ENCODE data around the gene ALDH3B1.

Gene ALDH3B1

GRCh38 chr11:68028802-68029545 is 18.8 kb downstream of the ALDH3B1 start:
- Histone ChIP-seq H3K9me3 (ENCODE audit: control insufficient read depth, insufficient read depth, low read depth, low read length) (no peaks in the 10 kb centered on the region), H3K36me3 (ENCODE audit: control insufficient read depth in 2 of 2, insufficient read depth in 1 of 2, low read length in 2 of 2) (peaks cover 0 to 40% of the 10 kb centered on the region in 2 experiments; a peak in 1 of 3 replicates), H3K27ac (ENCODE audit: extremely low read depth, low read depth, low read length) (peak overlapping the region; percentile 35; the same call in 1 of the 2 replicates), H3K4me1 (ENCODE audit: control insufficient read depth, insufficient read depth, low read length) (0 out of 2 replicates have a peak, but pooled peaks cover 2% of the 10 kb centered on the region), H3K4me3 (ENCODE audit: low read depth, low read length) (no peak overlapping the region)
- CTCF ChIA-PET: interaction anchor here (0.6 to 0.7 kb wide), 3 partner anchors 18 to 161 kb away, joined by 3 to 4 read pairs (median 3); no protein-coding TSS in a partner anchor
- POLR2A ChIA-PET: interaction anchor here (0.6 to 1.2 kb wide), 5 partner anchors 9 to 212 kb away, joined by 3 to 5 read pairs (median 4); no protein-coding TSS in a partner anchor
- peak; percentile 66 for TF ChIP-seq ZNF692 (tag by site-specific recombination; IDR thresholded peaks at IDR 0.05)
- no peak for TF ChIP-seq ZNF510 (tag by site-specific recombination; IDR thresholded peaks at IDR 0.05; ENCODE audit: insufficient replicate concordance)
- peak; percentile 19; the same call in 1 of the 2 replicates for TF ChIP-seq ZIC2 (tag by site-specific recombination; IDR thresholded peaks at IDR 0.05)

- POLR2A ChIA-PET: interaction anchor here (0.7 to 1.1 kb wide), 2 partner anchors 20 to 873 kb away, joined by 6 to 9 read pairs; partner anchors contain the start of gene ALDH3B1
- Histone ChIP-seq H3K9me3 (ENCODE audit: control insufficient read depth, insufficient read depth, low read depth, low read length) (no peaks in the 10 kb centered on the region), H3K27ac (ENCODE audit: extremely low read depth, low read depth, low read length) (peak within 1 kb of the TSS; percentile 78), H3K4me3 (ENCODE audit: low read depth, low read length) (peak within 1 kb of the TSS; percentile 95), H3K4me1 (ENCODE audit: control insufficient read depth, insufficient read depth, low read length) (0 out of 2 replicates have a peak, but pooled peaks cover 2% of the 10 kb centered on the region), H3K36me3 (ENCODE audit: control insufficient read depth in 2 of 2, insufficient read depth in 1 of 2, low read length in 2 of 2) (peaks cover 0 to 40% of the 10 kb centered on the region in 2 experiments; a peak in 2 of 3 replicates)
- CTCF ChIA-PET: interaction anchor here (0.6 kb wide), 1 partner anchor 1196 kb away, joined by 3 read pairs; no protein-coding TSS in a partner anchor
- TF ChIP-seq KLF16 (tag by site-specific recombination; IDR thresholded peaks at IDR 0.05) (peak; percentile 18; the same call in 1 of the 2 replicates), ZNF19 (tag by site-specific recombination; IDR thresholded peaks at IDR 0.05; ENCODE audit: low read depth) (no peak), KLF10 (tag by site-specific recombination; IDR thresholded peaks at IDR 0.05) (no peak), OSR2 (tag by site-specific recombination; IDR thresholded peaks at IDR 0.05) (no peak), PRDM10 (tag by site-specific recombination; IDR thresholded peaks at IDR 0.05) (peak; percentile 57), RBAK (tag by site-specific recombination; IDR thresholded peaks at IDR 0.05) (no peak), KLF9 (tag by site-specific recombination; IDR thresholded peaks at IDR 0.05; ENCODE audit: low read depth) (peak; percentile 54), ZNF266 (tag by site-specific recombination; IDR thresholded peaks at IDR 0.05; ENCODE audit: low read depth) (no peak), ZNF777 (tag by site-specific recombination; IDR thresholded peaks at IDR 0.05; ENCODE audit: borderline replicate concordance) (no peak), ZNF560 (tag by site-specific recombination; IDR thresholded peaks at IDR 0.05; ENCODE audit: borderline replicate concordance) (no peak), ZNF426 (tag by site-specific recombination; IDR thresholded peaks at IDR 0.05) (no peak), ZNF140 (tag by site-specific recombination; IDR thresholded peaks at IDR 0.05) (no peak), KLF17 (tag by site-specific recombination; IDR thresholded peaks at IDR 0.05) (no peak), ZNF280D (tag by site-specific recombination; IDR thresholded peaks at IDR 0.05) (no peak), ZNF701 (tag by site-specific recombination; IDR thresholded peaks at IDR 0.05) (no peak), KLF1 (tag by site-specific recombination; IDR thresholded peaks at IDR 0.05) (peak; percentile 54), ZNF555 (tag by site-specific recombination; conservative IDR thresholded peaks at IDR 0.05) (no peak), EGR2 (tag by site-specific recombination; IDR thresholded peaks at IDR 0.05; ENCODE audit: low read depth) (peak; percentile 43; the same call in 1 of the 2 replicates), ZNF324 (tag by site-specific recombination; IDR thresholded peaks at IDR 0.05) (peak; percentile 41; the same call in 1 of the 2 replicates)
These were observed 20.4 kb downstream of the ALDH3B1 start, which contains the start of gene NDUFS8 for GRCh38 chr11:68030318-68031143. TSS of gene NDUFS8 (plus strand) at chr11:68030681. CDS start at chr11:68032152, 1,471 bp downstream.
